Activated CD4-positive, alpha-beta T cell treated with anti-CD3 and anti-CD28 coated beads for 1 hour (primary cell): Measurements from ENCODE around the gene CFDP1.
A peak's percentile ranks its signal among the peaks of the same experiment; 100 is the strongest.

Experiments
- DNase-seq: peaks from one replicate; pipeline ENCODE4 v3.0.0-alpha.2; 2020

The CFDP1 gene

GRCh38 chr16:75317532-75317931 lies 115.8 kb downstream of the CFDP1 start:
- DNase-seq, result no peak

DNA sequence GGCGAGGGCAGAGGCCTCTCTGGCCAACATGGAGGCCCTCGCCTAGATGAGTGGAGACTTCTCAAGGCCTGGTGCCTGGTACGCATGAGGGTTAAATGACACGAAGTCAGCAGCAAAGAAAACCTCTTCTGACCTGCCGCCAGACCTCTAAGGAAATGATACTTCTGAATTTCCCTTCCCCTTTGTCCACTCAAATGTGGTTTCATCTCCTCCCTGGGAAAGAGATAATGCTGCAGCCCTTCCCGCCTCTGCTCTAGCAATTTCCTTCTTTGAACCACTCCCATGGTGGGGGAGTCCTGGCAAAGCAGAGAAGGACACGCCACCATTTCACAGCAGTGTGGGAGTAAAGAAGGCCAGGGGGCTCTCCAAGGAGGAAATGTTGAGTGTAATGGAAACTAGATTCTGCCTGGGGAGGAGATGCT lies 116.2 kb downstream of the CFDP1 start:
- no peak for DNase-seq

- no peak for DNase-seq
Observed at GRCh38 chr16:75315539-75316306, 117.6 kb downstream of the CFDP1 start.

- DNase-seq, result no peak
Observed at GRCh38 chr16:75312875-75313274, 120.4 kb downstream of the CFDP1 start.

DNA sequence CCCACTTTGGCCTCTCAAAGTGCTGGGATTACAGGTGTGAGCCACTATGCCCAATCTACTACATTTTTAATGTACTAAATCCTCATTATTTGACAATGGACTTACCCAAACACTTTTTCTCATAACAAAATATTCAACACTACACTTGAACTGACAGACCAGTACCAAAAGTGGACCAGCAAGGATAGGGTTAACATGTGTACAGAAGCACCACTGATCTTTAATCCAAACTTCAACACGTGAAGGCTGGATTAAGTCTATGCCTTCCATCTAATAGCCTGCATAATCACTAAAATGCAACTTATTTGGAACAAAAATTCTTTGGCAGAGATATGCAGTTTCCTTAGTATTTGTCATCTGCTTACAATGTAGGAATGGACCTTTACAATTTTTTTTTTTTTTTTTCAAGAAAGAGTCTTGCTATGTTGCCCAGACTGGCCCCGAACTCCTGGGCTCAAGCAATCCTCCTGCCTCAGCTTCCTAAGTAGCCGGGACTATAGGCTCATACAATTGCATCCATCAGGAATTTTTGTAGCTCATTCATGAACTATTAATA lies 121.8 kb downstream of the CFDP1 start:
- DNase-seq, result no peak

DNA sequence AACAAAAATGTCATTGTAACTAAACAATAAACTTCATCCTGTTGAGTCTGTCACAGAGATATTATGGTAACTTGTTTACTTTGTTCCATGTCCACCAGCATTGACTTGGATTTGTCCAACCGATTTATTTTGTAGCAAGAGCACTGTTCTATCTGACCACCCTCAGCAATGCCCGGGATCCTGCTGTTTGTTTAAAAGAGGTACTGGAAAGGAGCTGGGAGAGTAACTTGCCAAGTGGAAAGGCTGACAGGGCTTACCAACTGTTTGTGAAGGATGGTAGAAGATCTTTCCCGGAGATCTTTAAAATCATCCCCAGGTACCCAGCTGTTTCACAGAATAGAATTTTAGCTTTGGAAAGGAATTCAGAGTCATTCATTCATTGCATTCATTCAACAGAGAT lies 122.8 kb downstream of the CFDP1 start:
- DNase-seq, result no peak

GRCh38 chr16:75309899-75310430 lies 123.3 kb downstream of the CFDP1 start:
- no peak for DNase-seq

DNA sequence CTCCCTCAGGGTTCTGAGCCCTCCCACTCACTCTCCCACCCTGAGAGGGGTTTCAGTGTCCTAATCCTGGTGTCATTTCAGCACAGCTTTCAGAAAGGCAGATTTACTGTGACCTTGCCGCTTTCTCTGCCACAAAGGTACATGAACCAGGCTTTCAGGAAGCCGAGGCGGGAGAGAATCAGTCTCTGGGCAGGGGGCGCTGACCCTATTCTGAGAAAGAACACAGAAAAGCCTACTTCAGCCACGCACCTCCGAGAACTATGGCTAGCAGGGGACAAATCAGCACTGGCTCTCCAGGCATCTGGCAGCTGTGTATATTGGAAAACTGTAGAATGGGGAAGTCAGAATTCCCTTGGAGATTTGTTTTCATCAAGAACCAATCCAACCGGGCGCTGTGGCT lies 124.1 kb downstream of the CFDP1 start:
- DNase-seq, result no peak

GRCh38 chr16:75308011-75308410 lies 125.3 kb downstream of the CFDP1 start:
- no peak for DNase-seq

GRCh38 chr16:75307506-75307905 lies 125.8 kb downstream of the CFDP1 start:
- no peak for DNase-seq

GRCh38 chr16:75306099-75306762 lies 127.1 kb downstream of the CFDP1 start:
- no peak for DNase-seq

DNA sequence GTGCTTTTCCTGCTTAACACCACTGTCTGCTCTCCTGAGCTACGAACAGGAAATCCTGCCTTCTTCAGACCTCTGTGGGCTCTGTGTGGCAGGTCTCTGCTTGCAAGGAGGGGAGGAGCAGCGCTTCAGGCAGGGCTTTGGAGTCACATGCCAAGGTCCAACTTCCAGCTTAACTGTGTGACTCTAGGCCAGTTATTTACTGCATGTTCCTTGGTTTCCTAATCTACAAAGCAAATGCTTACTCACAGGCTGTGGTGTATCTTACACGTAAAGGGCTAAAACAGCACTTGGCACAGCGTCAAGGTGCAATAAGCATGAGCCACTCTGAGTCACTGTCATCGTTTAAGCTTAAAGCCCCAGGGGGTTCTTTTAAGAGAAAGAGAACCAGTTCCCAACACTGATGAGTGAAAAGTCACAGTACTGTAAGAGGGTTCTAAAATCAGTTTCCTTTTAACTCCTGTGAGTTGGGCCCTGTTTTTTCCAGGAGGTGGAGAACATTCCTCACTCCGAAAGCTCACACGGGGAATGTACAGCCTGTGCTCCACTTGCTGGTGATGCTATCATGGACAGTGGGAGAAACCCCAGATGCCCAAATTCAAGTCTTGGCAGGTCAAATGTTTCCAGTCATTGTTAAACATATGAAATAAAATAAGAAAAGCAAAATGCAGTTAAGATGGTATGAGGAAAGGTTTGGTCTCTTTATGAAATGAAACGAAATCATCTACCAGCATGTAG lies 127.8 kb downstream of the CFDP1 start:
- DNase-seq, result peak; percentile 21

- no peak for DNase-seq
Observed at GRCh38 chr16:75304521-75305363, 128.6 kb downstream of the CFDP1 start.

DNA sequence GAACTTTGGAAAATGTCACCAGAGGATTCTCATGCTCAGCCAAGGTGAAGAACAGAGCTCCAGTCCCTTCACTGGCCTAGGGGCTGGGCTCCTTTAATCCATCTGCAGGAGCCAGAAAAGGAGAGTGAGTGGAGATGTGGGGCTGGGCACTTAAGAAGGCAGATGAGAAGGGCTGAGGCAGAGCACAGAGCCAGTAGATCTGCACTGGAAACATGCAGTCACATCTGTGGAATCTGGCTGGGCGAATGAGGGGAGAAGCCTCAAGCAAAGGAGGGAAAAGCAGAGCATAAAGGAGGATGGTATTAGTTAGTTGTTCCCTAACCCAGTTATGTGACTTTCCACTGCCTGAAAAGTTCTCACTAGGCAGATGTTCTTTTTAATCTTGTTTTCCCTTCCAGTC lies 131.5 kb downstream of the CFDP1 start:
- DNase-seq, result no peak

DNA sequence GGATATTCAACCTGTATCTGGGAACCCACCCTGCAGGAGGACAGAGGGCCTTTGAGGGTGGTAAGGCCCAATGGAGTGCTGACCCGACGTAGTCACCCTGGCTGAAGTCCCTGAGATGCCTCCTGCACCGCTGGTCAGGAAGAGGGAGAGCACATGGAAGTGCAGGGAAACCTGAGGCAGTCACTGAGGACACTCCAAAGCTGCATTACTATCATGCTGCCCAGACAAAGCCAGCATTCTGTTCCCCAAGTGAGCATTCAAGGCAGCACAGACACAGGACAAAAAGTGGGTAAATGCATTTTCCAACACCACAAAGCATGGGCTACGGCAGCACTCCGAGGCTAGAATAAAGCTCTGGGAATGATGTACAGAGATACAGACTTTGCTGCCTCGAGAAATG lies 135.0 kb downstream of the CFDP1 start:
- no peak for DNase-seq

- DNase-seq, result no peak
Observed at GRCh38 chr16:75296606-75297005, 136.7 kb downstream of the CFDP1 start.

DNA sequence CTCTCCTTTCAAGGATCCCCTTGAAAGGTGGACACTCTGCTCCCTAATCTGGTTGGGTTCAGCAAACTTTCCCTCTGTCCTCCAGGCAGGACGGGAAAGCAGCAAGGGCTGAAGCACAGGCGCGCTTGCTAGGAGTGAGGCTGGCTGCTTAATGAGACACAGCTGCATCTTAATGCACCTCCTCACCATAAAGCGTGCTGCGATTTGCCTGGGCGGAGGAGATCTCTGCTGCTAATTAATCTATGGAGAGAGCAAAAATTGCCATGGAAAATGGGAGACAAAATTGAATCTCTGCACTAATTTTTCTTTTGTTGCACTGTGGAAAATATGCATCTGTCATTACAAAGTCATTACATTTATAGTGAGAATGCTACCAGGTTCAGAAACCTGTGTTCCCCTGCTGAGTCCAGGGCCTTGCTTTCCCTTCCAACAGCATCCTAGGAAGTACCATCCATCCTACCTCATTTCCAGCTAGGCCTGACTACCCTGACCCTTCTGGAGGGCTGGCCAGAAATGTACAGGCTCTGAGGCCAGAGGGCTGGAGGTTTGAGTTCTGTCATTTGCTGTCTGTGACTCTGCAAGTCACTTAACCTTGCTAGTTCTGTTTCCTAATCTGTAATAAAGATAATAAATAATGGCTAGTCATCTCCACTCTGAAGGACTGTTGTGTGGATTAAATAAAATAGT lies 138.4 kb downstream of the CFDP1 start:
- no peak for DNase-seq

DNA sequence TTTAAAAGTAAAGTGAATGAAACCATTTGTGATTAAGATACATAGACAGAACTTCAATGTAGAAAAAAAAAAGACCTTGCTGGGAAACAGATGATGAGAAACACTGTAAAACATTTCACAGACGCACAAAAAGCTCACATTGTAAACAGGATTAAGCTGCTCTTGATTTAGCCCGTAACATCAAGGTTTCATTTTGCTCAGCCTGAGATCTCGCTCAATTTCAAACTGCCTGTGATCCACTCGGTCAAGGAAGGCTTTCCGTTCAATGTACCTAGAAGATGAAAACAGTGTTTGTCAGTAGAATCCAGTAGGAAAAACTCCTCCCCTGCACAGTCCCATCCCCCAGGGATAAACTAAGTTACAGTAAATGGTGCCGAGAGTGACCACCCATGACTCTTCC lies 139.5 kb downstream of the CFDP1 start:
- DNase-seq, result no peak

GRCh38 chr16:75293173-75293572 lies 140.1 kb downstream of the CFDP1 start:
- no peak for DNase-seq

GRCh38 chr16:75292691-75293090 lies 140.6 kb downstream of the CFDP1 start:
- DNase-seq, result no peak

- DNase-seq, result no peak
Observed at GRCh38 chr16:75289189-75289588, 144.1 kb downstream of the CFDP1 start.
